ENCODE results near the gene IL1RAP. TPM values are rescaled to one million over a fixed set of nuclear protein-coding genes. Genes with fewer than 3 reads are reported as not detected.

Gene IL1RAP
- total RNA-seq, 1 donor from 2014 or later, result 4.4 TPM

- peaks cover 4% of the 10 kb centered on the region for H3K4me1 Mint-ChIP-seq
- peaks cover 3% of the 10 kb centered on the region for H3K9me3 Mint-ChIP-seq
- no peak for DNase-seq (ENCODE audit: low read depth, low spot score)
- H3K4me3 Mint-ChIP-seq, result no peak overlapping the region
- no peak overlapping the region for H3K27ac Mint-ChIP-seq (ENCODE audit: unreplicated experiment)
- peaks cover 4% of the 10 kb centered on the region for H3K36me3 Mint-ChIP-seq (ENCODE audit: low read depth)
- TF ChIP-seq CTCF (conservative IDR thresholded peaks at IDR 0.05), result no peak
- H3K27me3 Mint-ChIP-seq (ENCODE audit: low read depth), result peaks cover 5% of the 10 kb centered on the region
Observed at GRCh38 chr3:190626951-190627620, 113.2 kb downstream of the IL1RAP start.

- no peak for DNase-seq (ENCODE audit: low read depth, low spot score)
- H3K4me1 Mint-ChIP-seq, result peaks cover 4% of the 10 kb centered on the region
- peaks cover 4% of the 10 kb centered on the region for H3K36me3 Mint-ChIP-seq (ENCODE audit: low read depth)
- no peak overlapping the region for H3K4me3 Mint-ChIP-seq
- H3K27ac Mint-ChIP-seq (ENCODE audit: unreplicated experiment), result no peak overlapping the region
- TF ChIP-seq CTCF (conservative IDR thresholded peaks at IDR 0.05), result no peak
- H3K9me3 Mint-ChIP-seq, result peaks cover 3% of the 10 kb centered on the region
- no peaks in the 10 kb centered on the region for H3K27me3 Mint-ChIP-seq (ENCODE audit: low read depth)
Observed at GRCh38 chr3:190629088-190629487, 115.2 kb downstream of the IL1RAP start.

GRCh38 chr3:190631295-190631694 lies 117.4 kb downstream of the IL1RAP start:
- Mint-ChIP-seq H3K4me1 (no peaks in the 10 kb centered on the region), H3K27ac (ENCODE audit: unreplicated experiment) (no peak overlapping the region)
- TF ChIP-seq CTCF (conservative IDR thresholded peaks at IDR 0.05), result no peak

GRCh38 chr3:190641564-190641963 lies 127.7 kb downstream of the IL1RAP start:
- H3K36me3 Mint-ChIP-seq (ENCODE audit: low read depth), result no peaks in the 10 kb centered on the region
- DNase-seq (ENCODE audit: low read depth, low spot score), result no peak
- H3K4me3 Mint-ChIP-seq, result no peak overlapping the region
- H3K27ac Mint-ChIP-seq (ENCODE audit: unreplicated experiment), result no peak overlapping the region
- no peak for TF ChIP-seq CTCF (conservative IDR thresholded peaks at IDR 0.05)
- no peaks in the 10 kb centered on the region for H3K27me3 Mint-ChIP-seq (ENCODE audit: low read depth)
- H3K9me3 Mint-ChIP-seq, result no peaks in the 10 kb centered on the region
- H3K4me1 Mint-ChIP-seq, result no peaks in the 10 kb centered on the region

More at GRCh38 chr3:190631295-190631694, 117.4 kb downstream of the IL1RAP start:
- Mint-ChIP-seq H3K9me3 (no peaks in the 10 kb centered on the region), H3K27me3 (ENCODE audit: low read depth) (no peaks in the 10 kb centered on the region), H3K36me3 (ENCODE audit: low read depth) (no peaks in the 10 kb centered on the region), H3K4me3 (no peak overlapping the region)
- no peak for DNase-seq (ENCODE audit: low read depth, low spot score)

- TF ChIP-seq CTCF (conservative IDR thresholded peaks at IDR 0.05), result no peak
- H3K27ac Mint-ChIP-seq (ENCODE audit: unreplicated experiment), result no peak overlapping the region
- H3K27me3 Mint-ChIP-seq (ENCODE audit: low read depth), result no peaks in the 10 kb centered on the region
- no peak overlapping the region for H3K4me3 Mint-ChIP-seq
- H3K4me1 Mint-ChIP-seq, result no peaks in the 10 kb centered on the region
- H3K36me3 Mint-ChIP-seq (ENCODE audit: low read depth), result no peaks in the 10 kb centered on the region
- no peak for DNase-seq (ENCODE audit: low read depth, low spot score)
- no peaks in the 10 kb centered on the region for H3K9me3 Mint-ChIP-seq
Observed at GRCh38 chr3:190642016-190642415, 128.1 kb downstream of the IL1RAP start.
